IMR-90 (cell line): ENCODE results near the gene ALKBH7. TPM values are rescaled to one million over a fixed set of nuclear protein-coding genes. Genes with fewer than 3 reads are reported as not detected.
A peak's percentile ranks its signal among the peaks of the same experiment; 100 is the strongest.

ENCODE experiments used
- ATAC-seq: fragments of 200-7000 bp; cut with Tn5 transposase; 2 replicates; pipeline ENCODE4 v1.9.1; 2020; ENCODE audit warnings: low read depth, mild to moderate bottlenecking, moderate library complexity
- BruUV-seq: library from RNA; stranded (reverse); fragments of 400-500 nt; replicated peaks from 2 replicates; lab custom pipeline; 2021; lab: Mats Ljungman, UMichigan
- CTCF ChIA-PET: fragments of 300-600 bp; formaldehyde crosslinking; extraction: SDS; loops from one replicate; lab custom pipeline; 2021; ENCODE audit warnings: antibody characterized with exemption; lab: Yijun Ruan, JAX
- POLR2A ChIA-PET: fragments of 300-600 bp; sonication (Branson Sonifier 250); formaldehyde crosslinking; loops from one replicate; lab custom pipeline; 2022; ENCODE audit warnings: antibody characterized with exemption; ENCODE audit not compliant: unreplicated experiment; lab: Charles Lee
- DNase-seq: peaks from one replicate; pipeline ENCODE4 v3.0.0; 2013
- H2AFZ ChIP-seq: replicated peaks from 2 replicates; pipeline ENCODE3; 2013; ENCODE audit warnings: low read length, mild to moderate bottlenecking; ENCODE audit not compliant: poor library complexity
- H2AK5ac ChIP-seq: 2 replicates; pipeline ENCODE4 v1.6.1; 2013; ENCODE audit warnings: low read depth, low read length, inconsistent platforms
- H2AK9ac ChIP-seq: replicated peaks from 2 replicates; pipeline ENCODE3; 2013; ENCODE audit warnings: mild to moderate bottlenecking, low read depth, low read length, moderate library complexity; ENCODE audit not compliant: poor library complexity
- H2BK120ac ChIP-seq: 2 replicates; pipeline ENCODE4 v1.6.1; 2013; ENCODE audit warnings: low read depth, low read length, inconsistent platforms
- H2BK15ac ChIP-seq: 3 replicates; pipeline ENCODE4 v1.6.1; 2013; ENCODE audit warnings: low read depth, low read length, inconsistent platforms
- H2BK20ac ChIP-seq: 2 replicates; pipeline ENCODE4 v1.6.1; 2013; ENCODE audit warnings: low read depth, mild to moderate bottlenecking, inconsistent platforms, low read length, moderate library complexity
- H2BK5ac ChIP-seq: 2 replicates; pipeline ENCODE4 v1.6.1; 2013; ENCODE audit warnings: mild to moderate bottlenecking, low read depth, low read length, inconsistent platforms; ENCODE audit not compliant: poor library complexity, severe bottlenecking
- H3K14ac ChIP-seq: replicated peaks from 2 replicates; pipeline ENCODE4 v1.6.1; 2013; ENCODE audit warnings: low read depth, low read length, inconsistent platforms
- H3K18ac ChIP-seq: 2 replicates; pipeline ENCODE4 v1.6.1; 2013; ENCODE audit warnings: low read depth, low read length, control low read depth
- H3K23ac ChIP-seq: 2 replicates; pipeline ENCODE4 v1.6.1; 2013; ENCODE audit warnings: low read depth, low read length, inconsistent platforms
- H3K27ac ChIP-seq: 2 replicates; pipeline ENCODE4 v1.5.1; 2013; ENCODE audit warnings: mild to moderate bottlenecking, control low read depth, low read length; ENCODE audit not compliant: insufficient read depth
- H3K27me3 ChIP-seq: 2 replicates; pipeline ENCODE4 v1.6.1; 2013; ENCODE audit warnings: low read length; ENCODE audit not compliant: control insufficient read depth, insufficient read depth
- H3K36me3 ChIP-seq: 2 replicates; pipeline ENCODE4 v1.6.1; 2013; ENCODE audit warnings: low read length, mixed read lengths; ENCODE audit not compliant: control insufficient read depth, insufficient read depth
- H3K4ac ChIP-seq: 2 replicates; pipeline ENCODE4 v1.6.1; 2013; ENCODE audit warnings: low read depth, low read length, inconsistent platforms
- H3K4me1 ChIP-seq: 2 replicates; pipeline ENCODE4 v1.6.1; 2013; ENCODE audit warnings: low read length, mixed read lengths; ENCODE audit not compliant: control insufficient read depth, insufficient read depth
- H3K4me2 ChIP-seq: 2 replicates; pipeline ENCODE4 v1.6.1; 2013; ENCODE audit warnings: low read depth, mild to moderate bottlenecking, control low read depth, low read length, moderate library complexity
- H3K4me3 ChIP-seq: 2 replicates; pipeline ENCODE4 v1.5.1; 2013; ENCODE audit warnings: low read depth, mild to moderate bottlenecking, control low read depth, low read length, moderate library complexity; ENCODE audit not compliant: insufficient read depth
- H3K56ac ChIP-seq: 2 replicates; pipeline ENCODE4 v1.6.1; 2013; ENCODE audit warnings: low read length, inconsistent platforms; ENCODE audit not compliant: insufficient read depth; ENCODE audit errors: extremely low read depth
- H3K79me1 ChIP-seq, 2 experiments: 2 replicates each; pipeline ENCODE4 v1.6.1; 2013; ENCODE audit warnings: low read length in 2 of 2, inconsistent platforms in 1 of 2, low read depth in 1 of 2
- H3K9ac ChIP-seq: 2 replicates; pipeline ENCODE4 v1.6.1; 2013; ENCODE audit warnings: low read depth, low read length, control low read depth
- H3K9me1 ChIP-seq: 2 replicates; pipeline ENCODE4 v1.6.1; 2013; ENCODE audit warnings: low read length, inconsistent platforms; ENCODE audit not compliant: insufficient read depth
- H3K9me3 ChIP-seq: 2 replicates; pipeline ENCODE4 v1.6.1; 2013; ENCODE audit warnings: low read length; ENCODE audit not compliant: control insufficient read depth, insufficient read depth
- H4K20me1 ChIP-seq: 2 replicates; pipeline ENCODE4 v1.6.1; 2013; ENCODE audit warnings: low read length, inconsistent platforms; ENCODE audit not compliant: insufficient read depth
- H4K5ac ChIP-seq: 2 replicates; pipeline ENCODE4 v1.6.1; 2013; ENCODE audit warnings: mild to moderate bottlenecking, low read depth, low read length, control low read depth
- H4K8ac ChIP-seq, 2 experiments: 2 replicates each; pipeline ENCODE4 v1.6.1; 2013; ENCODE audit warnings: low read depth in 2 of 2, low read length in 2 of 2, control low read depth in 1 of 2, inconsistent platforms in 1 of 2
- H4K91ac ChIP-seq: 2 replicates; pipeline ENCODE4 v1.6.1; 2013; ENCODE audit warnings: low read depth, low read length, inconsistent platforms; ENCODE audit not compliant: insufficient read depth
- CEBPB ChIP-seq: IDR thresholded peaks from 2 replicates; pipeline ENCODE4 v1.6.1; 2012; ENCODE audit warnings: low read depth, low read length, improper control_type of control experiment
- MAFK ChIP-seq: IDR thresholded peaks from 2 replicates; pipeline ENCODE4 v1.6.1; 2012; ENCODE audit warnings: low read depth, low read length, improper control_type of control experiment
- WGBS, 2 experiments: methylation state at CpG; one replicate each; pipeline versions ENCODE4 v1.1.5 to v1.1.7; 2013; ENCODE audit warnings: missing lambda C conversion rate in 2 of 2; ENCODE audit not compliant: insufficient read length in 1 of 2; ENCODE audit errors: extremely low coverage in 2 of 2; 5-methylcytosine and 5-hydroxymethylcytosine counted together
- dilution Hi-C: fragments of 300-500 bp; cut with HindIII; formaldehyde crosslinking; loops from one replicate; pipeline ENCODE4 v1.14.3; 2018; ENCODE audit warnings: low sequenced_read_pairs; ENCODE audit not compliant: unreplicated experiment
- in situ Hi-C: fragments of 300-500 bp; cut with MboI; formaldehyde crosslinking; loops from 3 replicates; pipeline ENCODE4 v1.14.3; 2019; ENCODE audit warnings: low sequenced_read_pairs, inconsistent platforms, mixed read lengths
- intact Hi-C: fragments of 100-400 bp; cut with micrococcal nuclease; formaldehyde crosslinking; loops from 2 replicates; pipeline ENCODE4 v1.10.0; 2022
- polyA plus RNA-seq, 3 experiments: library from polyadenylated mRNA; depleted of rRNA; stranded (reverse); fragments of >200 nt; gene quantifications; 2 replicates each; pipeline ENCODE4 v1.2.3, GENCODE V29; 2012; ENCODE audit warnings: low replicate concordance in 1 of 3
- total RNA-seq: library from RNA; depleted of rRNA; stranded (reverse); fragments of >200 nt; gene quantifications from 2 replicates; pipeline ENCODE4 v1.2.3, GENCODE V29; 2012

The ALKBH7 gene
- total and polyA plus RNA-seq, 2 of the 4 experiments (the other 2 are of a cell fraction): 9.3 to 22.5 TPM

DNA sequence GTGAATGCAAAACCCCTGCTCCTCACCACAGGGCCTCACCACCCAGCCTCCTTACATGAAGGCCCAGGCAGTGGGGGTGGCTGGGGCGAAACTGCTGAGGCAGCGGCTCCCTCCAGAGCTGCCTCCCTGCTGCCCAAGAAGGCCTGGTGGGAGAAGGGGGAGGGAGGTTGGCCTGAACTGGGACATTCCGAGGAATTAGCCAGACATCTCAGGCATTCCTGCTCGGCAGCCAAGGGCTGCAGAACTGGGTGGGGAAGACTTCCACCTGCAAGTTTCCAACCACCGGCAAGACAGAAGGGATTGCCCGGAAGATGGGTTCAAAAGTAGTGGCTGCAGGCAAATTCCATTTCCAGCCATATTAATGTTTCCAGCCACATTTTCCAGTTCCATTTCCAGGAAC is 5.4 kb downstream of the ALKBH7 start:
- in situ Hi-C loops (no loop called here), dilution Hi-C loops (no loop called here), intact Hi-C loops (no loop called here)
- Histone ChIP-seq H3K9ac (no peak overlapping the region), H3K79me1 (peaks cover 7 to 14% of the 10 kb centered on the region in 2 experiments; a peak in 3 of 4 replicates), H3K4me3 (no peak overlapping the region), H4K5ac (no peak overlapping the region), H3K14ac (no peak overlapping the region), H4K8ac (no peak overlapping the region), H2AFZ (no peak overlapping the region), H3K27ac (no peak overlapping the region), H2BK120ac (no peak overlapping the region), H2BK15ac (no peak overlapping the region), H3K23ac (no peak overlapping the region), H3K36me3 (peaks cover 38% of the 10 kb centered on the region), H3K18ac (no peak overlapping the region), H3K56ac (no peak overlapping the region), H4K91ac (peak overlapping the region; percentile 33; the same call in 1 of the 2 replicates), H3K4ac (no peak overlapping the region), H2BK5ac (no peak overlapping the region), H3K27me3 (no peaks in the 10 kb centered on the region), H2BK20ac (no peak overlapping the region), H2AK9ac (peak overlapping the region; percentile 23), H3K9me1 (peaks cover 10% of the 10 kb centered on the region), H2AK5ac (no peak overlapping the region), H3K4me2 (no peak overlapping the region), H3K4me1 (peaks cover 11% of the 10 kb centered on the region), H3K9me3 (peaks cover 7% of the 10 kb centered on the region; the same call in 1 of the 2 replicates), H4K20me1 (no peaks in the 10 kb centered on the region)
- BruUV-seq: no TSS peak
- ChIA-PET POLR2A (no interaction called here), CTCF (interaction anchor here (0.6 kb wide), 1 partner anchor 393 kb away, joined by 4 read pairs; no protein-coding TSS in a partner anchor)
- WGBS, 2 experiments: no CpG with 5 or more reads among the region's 6 CpGs
- no peak for TF ChIP-seq CEBPB
- peak; percentile 45; the same call in 1 of the 2 replicates for TF ChIP-seq MAFK
- ATAC-seq (peak; percentile 8; the same call in 1 of the 2 replicates), DNase-seq (peak; percentile 41)
